ENCODE data around the gene TMEM132E.
A peak's percentile ranks its signal among the peaks of the same experiment; 100 is the strongest.
"Not testable (repeated sequence)": the region's sequence is repeated elsewhere in the genome, so short reads cannot be mapped to it uniquely, and the experiment has no call there.

Gene TMEM132E, protein sequence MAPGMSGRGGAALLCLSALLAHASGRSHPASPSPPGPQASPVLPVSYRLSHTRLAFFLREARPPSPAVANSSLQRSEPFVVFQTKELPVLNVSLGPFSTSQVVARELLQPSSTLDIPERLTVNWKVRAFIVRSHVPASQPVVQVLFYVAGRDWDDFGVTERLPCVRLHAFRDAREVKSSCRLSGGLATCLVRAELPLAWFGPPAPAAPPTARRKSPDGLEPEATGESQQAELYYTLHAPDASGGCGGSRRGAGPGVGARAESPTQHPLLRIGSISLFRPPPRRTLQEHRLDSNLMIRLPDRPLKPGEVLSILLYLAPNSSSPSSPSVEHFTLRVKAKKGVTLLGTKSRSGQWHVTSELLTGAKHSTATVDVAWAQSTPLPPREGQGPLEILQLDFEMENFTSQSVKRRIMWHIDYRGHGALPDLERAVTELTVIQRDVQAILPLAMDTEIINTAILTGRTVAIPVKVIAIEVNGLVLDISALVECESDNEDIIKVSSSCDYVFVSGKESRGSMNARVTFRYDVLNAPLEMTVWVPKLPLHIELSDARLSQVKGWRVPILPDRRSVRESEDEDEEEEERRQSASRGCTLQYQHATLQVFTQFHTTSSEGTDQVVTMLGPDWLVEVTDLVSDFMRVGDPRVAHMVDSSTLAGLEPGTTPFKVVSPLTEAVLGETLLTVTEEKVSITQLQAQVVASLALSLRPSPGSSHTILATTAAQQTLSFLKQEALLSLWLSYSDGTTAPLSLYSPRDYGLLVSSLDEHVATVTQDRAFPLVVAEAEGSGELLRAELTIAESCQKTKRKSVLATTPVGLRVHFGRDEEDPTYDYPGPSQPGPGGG (N-terminal part only)

DNA sequence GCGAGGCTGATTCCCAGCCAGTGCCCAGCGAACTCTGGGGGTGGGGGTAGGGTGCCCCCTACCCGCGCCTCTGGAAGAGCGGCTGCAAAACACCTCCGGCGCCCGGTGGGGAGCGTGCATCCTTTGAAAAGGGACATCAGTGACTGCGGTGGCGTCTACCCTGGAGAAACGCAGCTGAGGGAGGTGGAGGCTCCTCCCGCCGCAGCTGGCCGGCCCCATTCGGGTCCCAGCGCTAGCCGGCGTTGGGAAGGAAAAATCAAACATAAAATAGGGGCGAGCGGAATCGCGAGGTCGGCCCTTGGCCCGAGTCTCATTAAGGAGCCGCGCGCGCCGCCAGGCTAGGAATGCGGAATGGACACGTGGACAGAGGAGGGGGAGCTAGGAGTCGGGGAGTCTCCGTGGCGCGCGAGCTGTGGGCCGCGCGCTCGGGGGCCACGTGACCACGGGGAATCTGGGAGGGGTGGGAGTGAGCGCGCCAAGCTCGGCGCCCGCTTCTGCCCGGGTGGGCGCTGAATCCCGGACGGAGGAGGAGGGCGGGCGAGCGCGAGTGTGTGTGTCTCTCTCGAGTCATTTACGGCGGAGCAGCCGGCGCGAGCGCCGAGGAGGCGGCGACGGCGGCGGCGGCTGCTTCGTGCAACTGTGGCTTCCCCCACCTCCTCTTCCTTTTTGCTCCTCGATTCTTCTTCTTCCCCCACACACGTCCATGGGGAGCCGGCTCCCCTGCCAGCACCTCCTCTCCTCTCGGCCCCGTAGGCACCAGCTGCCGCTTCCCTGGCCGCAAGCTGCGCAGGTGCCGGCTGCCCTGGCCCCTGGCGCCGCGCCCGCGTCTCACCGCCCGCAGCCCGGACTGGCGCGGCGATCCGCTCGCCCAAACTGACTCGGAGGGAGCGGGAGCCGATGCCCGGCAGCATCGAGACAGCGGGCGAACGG, at the start of gene TMEM132E:
Gene TMEM132E (plus strand): TSS at position 566 of the 930 bp plus-strand sequence. CDS start 1,495 bp downstream, outside the sequence.
- DNase-seq: peak; percentile 17

DNA sequence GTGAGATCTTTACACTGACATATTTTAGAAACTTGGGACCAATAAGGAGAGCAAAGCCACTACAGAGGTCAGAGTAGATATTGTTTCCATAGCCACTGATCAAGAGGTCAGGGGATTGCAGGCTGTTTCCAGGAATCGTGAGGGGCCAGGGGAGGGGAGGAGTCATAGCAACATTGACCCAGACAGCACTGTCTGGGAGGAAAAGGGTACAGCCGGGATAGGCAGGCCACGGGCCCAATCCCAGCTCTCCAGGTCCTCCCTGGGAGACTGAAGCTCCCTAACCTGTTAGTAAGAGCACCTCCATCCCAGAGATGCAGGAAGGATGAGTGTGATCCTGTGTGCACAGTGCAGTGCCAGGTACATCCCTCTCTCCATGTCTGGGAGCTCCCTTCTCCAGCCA, 48.5 kb upstream of the TMEM132E start:
- DNase-seq: no peak

GRCh38 chr17:34532281-34533065, 46.9 kb upstream of the TMEM132E start:
- DNase-seq: no peak

GRCh38 chr17:34533806-34534527, 45.4 kb upstream of the TMEM132E start:
- DNase-seq: no peak

GRCh38 chr17:34537445-34537844, 41.9 kb upstream of the TMEM132E start:
- DNase-seq: no peak

DNA sequence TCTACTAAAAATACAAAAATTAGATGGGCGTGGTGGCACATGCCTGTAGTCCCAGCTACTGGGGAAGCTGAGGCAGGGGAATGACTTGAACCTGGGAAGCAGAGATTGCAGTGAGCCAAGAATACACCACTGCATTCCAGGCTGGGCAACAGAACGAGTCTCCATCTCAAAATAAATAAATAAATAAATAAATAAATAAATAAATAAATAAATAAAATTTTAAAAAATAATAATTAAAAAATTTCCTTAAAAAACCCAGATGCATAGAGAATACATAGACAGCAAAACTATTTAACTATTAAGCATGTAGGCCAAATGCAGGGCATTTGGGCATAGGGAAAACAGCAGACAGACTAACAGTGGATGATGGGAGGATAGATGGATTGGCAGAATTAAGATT, 40.8 kb upstream of the TMEM132E start:
- DNase-seq: not testable (repeated sequence)

GRCh38 chr17:34539881-34540280, 39.5 kb upstream of the TMEM132E start:
- no peak for DNase-seq

DNA sequence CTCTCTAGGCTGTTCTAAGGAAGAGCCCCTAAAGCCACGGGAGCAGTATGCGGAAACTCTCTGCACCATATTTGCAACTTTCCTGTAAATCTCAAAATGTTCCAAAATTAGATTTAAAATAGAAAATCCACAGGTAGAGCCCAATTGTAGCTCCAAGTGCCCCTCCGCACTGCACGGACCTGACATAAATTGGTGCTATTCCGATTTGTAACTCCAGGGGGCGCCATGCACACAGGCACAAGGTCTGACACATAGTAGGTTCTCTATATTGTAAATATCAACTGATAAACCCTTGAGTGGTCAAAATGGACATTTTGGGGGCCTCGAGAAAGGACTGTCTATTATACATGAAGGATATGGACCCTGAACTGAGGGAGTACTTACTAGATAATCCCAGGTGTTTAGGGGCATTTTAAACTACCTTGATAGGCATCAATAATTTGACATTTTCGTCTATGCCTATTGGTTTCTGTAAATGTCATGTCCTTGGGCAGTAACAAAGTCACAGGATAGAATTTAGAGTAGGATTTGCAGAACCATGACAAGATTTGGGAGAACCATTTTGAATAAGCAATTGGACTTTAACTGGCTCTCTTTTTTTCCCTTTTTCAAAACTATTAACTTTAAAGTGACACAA, 36.6 kb upstream of the TMEM132E start:
- DNase-seq: peak; percentile 47

GRCh38 chr17:34547453-34548063, 31.8 kb upstream of the TMEM132E start:
- DNase-seq: no peak

DNA sequence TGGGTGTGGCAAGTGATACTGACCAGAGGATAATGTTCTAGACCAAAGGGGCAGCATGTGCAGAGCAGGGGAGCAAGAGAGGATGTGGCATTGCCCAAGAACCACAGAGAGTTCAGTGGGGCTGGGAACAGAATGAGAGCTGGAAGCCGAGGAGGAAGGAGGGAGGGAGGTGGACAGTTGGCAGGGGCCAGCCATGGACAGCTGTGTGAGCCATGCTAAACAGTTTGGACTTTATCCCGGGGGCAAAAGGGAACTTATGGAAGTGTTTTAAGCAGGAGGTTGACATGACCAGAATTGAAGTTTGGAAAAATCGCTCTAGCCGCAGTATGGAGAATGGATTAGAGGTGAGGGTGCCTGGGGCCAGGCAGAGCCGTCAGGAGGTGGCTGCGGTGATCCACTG, 29.4 kb upstream of the TMEM132E start:
- no peak for DNase-seq

DNA sequence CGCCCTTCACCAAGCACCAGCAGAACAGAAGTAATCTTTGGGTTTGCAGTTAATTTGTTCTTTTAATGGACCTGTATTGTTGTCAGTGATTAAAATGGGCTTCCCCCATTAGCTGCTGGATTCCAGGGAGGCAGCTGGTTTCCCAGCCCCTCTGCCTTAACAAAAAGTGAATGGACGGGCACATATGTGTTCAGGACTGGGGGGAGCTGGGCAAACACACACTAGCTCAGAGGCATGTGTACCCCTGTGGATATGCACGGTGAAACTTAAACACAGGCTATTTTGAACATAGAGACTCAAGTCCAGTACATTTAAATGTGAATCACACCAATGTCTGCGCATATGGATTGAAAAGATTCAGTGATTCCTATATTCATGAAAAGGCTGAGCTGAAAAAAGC, 25.5 kb upstream of the TMEM132E start:
- no peak for DNase-seq

DNA sequence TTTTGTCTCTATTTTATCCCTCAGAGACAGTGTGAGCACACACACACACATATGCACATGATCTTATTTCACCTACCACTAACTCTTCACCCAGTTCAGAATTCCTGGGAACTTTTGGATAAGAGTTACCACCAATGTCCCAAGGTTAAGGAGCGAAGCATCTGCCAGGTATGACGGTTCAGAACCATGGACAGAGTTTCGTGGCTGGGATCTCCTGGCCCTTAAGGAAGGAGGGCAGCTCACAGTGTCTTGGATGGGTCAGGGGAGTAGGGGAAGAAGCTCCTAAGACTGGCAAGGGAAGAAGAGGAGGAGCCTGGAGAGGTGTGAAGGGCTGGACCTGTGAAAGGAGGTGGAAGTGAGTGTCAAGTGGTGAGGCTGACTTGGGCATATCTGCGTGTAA, 23.0 kb upstream of the TMEM132E start:
- DNase-seq: peak; percentile 62

- DNase-seq: no peak
Observed at GRCh38 chr17:34556931-34557330, 22.5 kb upstream of the TMEM132E start.

DNA sequence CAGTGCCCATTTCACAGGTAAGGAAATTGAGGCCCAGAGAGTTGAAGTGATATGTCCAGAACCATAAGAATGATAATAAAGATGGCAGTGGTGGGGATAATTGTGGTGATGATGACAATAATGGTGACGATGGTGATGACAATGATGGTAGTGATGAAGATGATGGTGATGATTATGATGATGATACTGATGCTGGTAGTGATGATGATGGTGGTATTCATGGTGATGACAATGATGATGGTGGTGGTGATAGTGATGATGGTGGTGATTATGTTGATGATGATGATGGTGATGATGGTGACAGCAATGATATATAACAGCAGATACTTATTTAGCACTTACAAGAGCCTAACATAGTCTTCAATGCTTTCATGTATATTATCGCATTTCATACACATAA, 18.1 kb upstream of the TMEM132E start:
- no peak for DNase-seq

- peak; percentile 49 for DNase-seq
Observed at GRCh38 chr17:34562387-34562786, 17.0 kb upstream of the TMEM132E start.

DNA sequence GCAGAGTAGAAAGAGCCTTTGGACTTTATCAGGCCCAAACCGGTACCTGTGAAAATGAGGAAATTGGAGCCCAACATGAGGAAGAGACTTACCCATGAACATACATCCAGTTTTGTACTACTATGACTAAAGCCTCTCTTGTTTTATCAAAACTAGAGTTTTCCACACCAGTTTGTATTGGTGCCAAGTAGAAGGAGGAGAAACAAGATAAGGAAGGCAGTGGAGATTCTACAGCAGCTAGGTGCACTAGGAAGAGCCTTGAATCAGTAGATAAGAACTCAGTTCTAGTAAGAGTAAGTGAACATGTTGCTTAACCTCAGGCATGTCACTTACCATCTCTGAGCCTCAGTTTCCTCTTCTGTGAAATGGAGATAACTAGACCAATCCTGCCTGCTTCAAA, 13.7 kb upstream of the TMEM132E start:
- peak; percentile 65 for DNase-seq

DNA sequence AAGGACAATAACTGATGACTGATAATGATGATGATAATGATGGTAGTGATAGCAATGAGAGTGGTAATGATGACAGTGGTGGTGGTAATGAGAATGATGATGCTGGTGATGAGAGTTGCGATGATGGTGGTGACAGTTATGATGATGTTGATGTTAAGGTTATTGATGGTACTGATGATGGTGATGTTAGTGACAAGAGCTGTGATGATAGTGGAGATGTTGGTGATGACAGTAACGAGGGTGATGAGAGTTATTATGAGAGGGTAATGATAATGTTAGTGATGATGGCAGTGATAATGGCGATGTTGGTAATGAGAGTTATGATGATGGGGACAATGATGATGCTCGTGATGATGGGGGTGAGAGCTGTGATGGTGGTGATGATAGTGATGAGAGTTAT, 13.2 kb upstream of the TMEM132E start:
- no peak for DNase-seq

GRCh38 chr17:34566873-34567272, 12.5 kb upstream of the TMEM132E start:
- no peak for DNase-seq

GRCh38 chr17:34567691-34568465, 11.5 kb upstream of the TMEM132E start:
- no peak for DNase-seq

DNA sequence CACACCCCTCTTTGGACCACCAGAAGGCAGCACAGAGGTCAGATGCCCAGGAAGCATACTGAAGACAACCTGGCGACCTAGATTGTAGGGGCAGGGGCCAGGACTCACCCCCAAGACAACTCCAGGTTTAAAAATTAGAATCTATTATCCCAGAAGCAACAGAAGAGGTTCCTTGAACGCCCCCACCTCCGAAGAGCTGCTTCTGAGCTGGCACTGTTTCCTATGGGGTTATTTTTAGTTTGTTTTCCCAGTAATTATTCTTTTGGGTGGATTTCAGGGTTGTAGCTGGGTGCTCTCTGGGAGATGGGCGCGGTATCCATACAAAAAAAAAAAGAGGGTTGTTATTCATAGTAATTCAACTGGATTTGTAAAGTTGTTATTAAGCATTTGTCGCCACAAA, 10.4 kb upstream of the TMEM132E start:
- no peak for DNase-seq
